Measurements from ENCODE around the gene CFC1.
"Not testable (repeated sequence)": the region's sequence is repeated elsewhere in the genome, so short reads cannot be mapped to it uniquely, and the experiment has no call there.

Gene CFC1

GRCh38 chr2:130583582-130583981, 15.8 kb downstream of the CFC1 start:
- not testable (repeated sequence) for DNase-seq

DNA sequence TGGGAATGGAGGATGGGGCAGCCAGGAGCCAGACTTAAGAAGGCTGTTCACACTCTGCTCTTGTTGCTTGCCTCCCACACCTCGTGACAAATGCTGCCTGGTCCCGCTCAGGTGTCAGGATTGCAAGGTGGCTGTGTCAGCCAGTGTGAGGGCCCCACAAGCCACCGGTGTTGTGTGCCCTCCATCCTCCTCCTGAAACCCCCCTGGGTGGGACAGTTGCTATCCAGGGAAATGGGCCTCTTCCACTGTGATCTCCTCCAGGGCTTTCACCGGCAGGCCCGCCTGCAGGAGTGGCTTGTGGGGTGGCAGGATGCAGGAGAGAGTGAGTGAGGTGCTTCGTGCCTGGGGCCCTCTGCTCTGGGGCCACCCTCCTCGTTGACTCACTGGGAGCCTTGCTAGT, 16.4 kb downstream of the CFC1 start:
- DNase-seq, result not testable (repeated sequence)

DNA sequence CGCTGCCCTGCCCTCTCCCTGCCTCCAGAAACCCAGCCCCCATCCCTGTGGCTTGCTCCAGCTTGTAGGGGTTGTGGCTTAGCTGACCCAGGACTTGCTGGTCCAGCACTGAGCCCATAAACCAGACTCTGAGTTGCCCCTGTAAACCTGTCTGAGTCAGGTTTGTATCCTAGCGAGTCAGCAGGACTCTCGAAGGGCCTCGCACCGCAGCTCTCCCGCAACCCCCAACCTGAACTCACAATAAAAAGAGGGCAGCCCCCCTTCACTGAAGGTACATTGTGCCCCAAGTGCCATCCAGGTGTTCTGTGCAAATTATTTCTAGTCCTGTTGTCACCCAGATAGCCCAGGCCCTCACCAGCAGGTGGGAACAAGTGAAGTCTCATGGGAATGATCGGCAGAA, 17.9 kb downstream of the CFC1 start:
- DNase-seq, result not testable (repeated sequence)

DNA sequence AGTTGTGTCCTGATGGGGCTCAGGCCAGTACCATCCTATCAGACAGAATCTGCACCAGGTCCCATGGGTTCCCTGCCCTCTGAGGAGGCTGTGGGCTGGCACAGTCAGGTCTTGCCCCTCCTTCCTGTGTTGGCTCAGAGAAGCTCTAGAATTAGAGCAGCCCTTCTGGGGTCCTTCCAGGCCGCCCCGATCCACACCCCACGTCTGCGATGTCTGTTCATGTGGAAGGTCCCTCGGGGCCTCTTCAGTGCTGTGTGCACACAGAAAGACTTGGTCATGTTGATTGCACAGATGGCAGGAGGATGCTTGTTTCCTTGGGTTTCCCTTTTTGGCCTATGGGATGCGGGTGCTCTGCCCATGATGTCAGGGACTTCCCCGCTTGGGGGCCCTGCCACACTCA, 20.3 kb downstream of the CFC1 start:
- not testable (repeated sequence) for DNase-seq

GRCh38 chr2:130577559-130577958, 21.8 kb downstream of the CFC1 start:
- DNase-seq, result not testable (repeated sequence)

GRCh38 chr2:130576209-130576784, 23.1 kb downstream of the CFC1 start:
- not testable (repeated sequence) for DNase-seq

GRCh38 chr2:130574230-130574629, 25.1 kb downstream of the CFC1 start:
- not testable (repeated sequence) for DNase-seq

GRCh38 chr2:130571929-130572328, 27.4 kb downstream of the CFC1 start:
- DNase-seq, result not testable (repeated sequence)

GRCh38 chr2:130566165-130566564, 33.2 kb downstream of the CFC1 start:
- DNase-seq, result not testable (repeated sequence)

DNA sequence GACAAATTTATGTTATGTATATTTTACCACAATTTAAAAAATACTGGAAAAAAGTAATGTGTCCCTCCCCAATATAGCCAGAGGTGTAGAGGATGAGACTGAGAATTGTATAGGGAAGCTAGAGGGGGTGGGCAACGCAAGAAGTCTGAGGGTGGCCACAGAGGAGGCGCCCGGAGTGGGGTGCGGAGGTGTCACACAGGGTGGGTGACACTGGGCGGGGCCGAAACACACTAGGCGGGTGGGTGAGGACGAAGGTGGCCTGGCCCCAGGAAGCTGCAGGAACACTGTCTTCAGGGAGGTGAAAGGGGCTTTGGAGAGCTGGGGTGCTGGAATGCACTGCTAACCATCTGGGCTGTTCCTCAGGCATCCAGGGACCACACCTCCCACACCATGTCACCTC, 42.9 kb downstream of the CFC1 start:
- not testable (repeated sequence) for DNase-seq

GRCh38 chr2:130554178-130554577, 45.2 kb downstream of the CFC1 start:
- not testable (repeated sequence) for DNase-seq

DNA sequence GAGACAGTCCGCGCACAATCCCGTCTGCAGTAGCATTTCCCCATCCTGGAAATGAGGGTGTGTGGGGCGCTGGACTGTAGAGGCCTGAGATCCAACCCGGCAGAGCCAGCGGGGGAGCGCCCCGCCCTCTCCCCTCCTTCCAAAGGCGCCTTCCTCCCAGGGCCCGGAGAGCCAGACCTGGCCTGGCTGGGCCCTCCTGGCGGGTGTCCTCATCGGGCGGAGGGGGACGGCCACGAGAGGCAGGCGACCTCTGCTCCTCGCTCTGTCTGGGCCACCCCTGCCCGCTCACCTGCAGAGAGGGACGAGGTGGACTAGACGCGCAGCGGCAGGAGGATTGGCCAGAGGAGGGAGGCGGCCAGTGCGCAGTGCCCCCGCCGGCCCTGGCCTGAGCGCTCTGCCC, 49.9 kb downstream of the CFC1 start:
- not testable (repeated sequence) for DNase-seq

GRCh38 chr2:130548418-130548817, 51.0 kb downstream of the CFC1 start:
- DNase-seq, result not testable (repeated sequence)

DNA sequence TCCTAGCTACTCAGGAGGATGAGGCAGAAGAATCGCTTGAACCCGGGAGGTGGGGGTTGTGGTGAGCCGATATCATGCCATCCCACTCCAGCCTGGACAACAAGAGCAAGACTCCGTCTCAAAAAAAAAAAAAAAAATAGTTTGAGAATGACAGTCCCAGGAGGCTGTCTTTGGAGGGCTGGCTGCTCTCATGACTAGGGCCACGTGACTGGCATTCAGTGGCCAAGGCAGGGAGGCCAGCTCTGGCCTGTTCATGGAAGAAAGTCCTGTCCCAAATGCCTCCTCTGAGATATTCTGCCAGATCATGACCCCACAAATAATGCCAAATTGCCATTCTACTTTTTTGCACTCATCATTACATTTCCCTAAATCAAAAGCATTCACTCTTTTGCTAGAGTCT, 54.4 kb downstream of the CFC1 start:
- DNase-seq, result not testable (repeated sequence)

- DNase-seq, result not testable (repeated sequence)
Observed at GRCh38 chr2:130543785-130544528, 55.4 kb downstream of the CFC1 start.

DNA sequence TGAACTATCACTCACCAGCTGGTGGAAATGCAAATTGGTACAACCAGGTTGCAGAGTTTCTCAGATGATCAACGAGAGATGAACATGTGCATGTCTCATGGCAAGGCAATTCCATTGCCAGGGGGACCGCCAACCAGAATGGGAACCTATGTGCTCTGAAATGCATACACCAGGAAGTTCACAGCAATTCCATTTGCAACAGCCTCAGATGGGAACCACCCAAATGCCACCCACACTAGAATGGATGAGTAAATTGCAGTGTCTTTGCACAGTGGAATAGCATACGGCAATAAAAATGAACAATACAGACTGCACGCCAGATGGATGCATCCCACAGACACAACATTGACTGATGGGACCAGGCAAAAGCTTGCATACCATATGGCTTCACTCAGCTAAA, 56.6 kb downstream of the CFC1 start:
- not testable (repeated sequence) for DNase-seq
